Natural killer cell (primary cell): ENCODE data around the gene TRANK1. TPM values are rescaled to one million over a fixed set of nuclear protein-coding genes. Genes with fewer than 3 reads are reported as not detected.

Source experiments
- ATAC-seq, 3 donors: fragments of 150-1000 bp in 2 of 3; fragments of 200-7000 bp in 1 of 3; cut with Tn5 transposase; 1 replicate in 1 of 3; 2 replicates in 2 of 3; pipeline ENCODE4 v1.10.0; 2021; ENCODE audit warnings: mild to moderate bottlenecking in 2 of 3, moderate library complexity in 2 of 3
- DNase-seq, 2 donors: peaks; one replicate each; pipeline versions ENCODE4 v3.0.0 to v3.0.0-alpha.2; 2013 to 2021; ENCODE audit warnings: mixed read lengths in 1 of 2
- H3K27ac ChIP-seq: one replicate; pipeline ENCODE4 v1.5.1; 2013; ENCODE audit warnings: mild to moderate bottlenecking, low read length
- H3K27me3 ChIP-seq: one replicate; pipeline ENCODE4 v1.6.1; 2013; ENCODE audit warnings: low read length; ENCODE audit not compliant: control insufficient read depth, insufficient read depth
- H3K36me3 ChIP-seq: one replicate; pipeline ENCODE4 v1.6.1; 2013; ENCODE audit warnings: low read length; ENCODE audit not compliant: control insufficient read depth, insufficient read depth
- H3K4me1 ChIP-seq: one replicate; pipeline ENCODE4 v1.6.1; 2013; ENCODE audit warnings: low read length; ENCODE audit not compliant: control insufficient read depth, insufficient read depth
- H3K4me3 ChIP-seq: one replicate; pipeline ENCODE4 v1.5.1; 2013; ENCODE audit warnings: low read length
- H3K9me3 ChIP-seq: one replicate; pipeline ENCODE4 v1.6.1; 2013; ENCODE audit warnings: low read length; ENCODE audit not compliant: control insufficient read depth, insufficient read depth
- H3K27ac Mint-ChIP-seq, 2 donors: one replicate each; pipeline ENCODE4 v1.8.0; 2022; ENCODE audit warnings: mild to moderate bottlenecking in 2 of 2, mixed read lengths in 2 of 2, moderate library complexity in 1 of 2
- H3K27me3 Mint-ChIP-seq, 2 donors: one replicate each; pipeline ENCODE4 v1.8.0; 2022; ENCODE audit warnings: low read depth in 2 of 2, mixed read lengths in 2 of 2
- H3K36me3 Mint-ChIP-seq: one replicate; pipeline ENCODE4 v1.8.0; 2022; ENCODE audit warnings: mixed read lengths
- H3K4me1 Mint-ChIP-seq, 2 donors: one replicate each; pipeline ENCODE4 v1.8.0; 2022; ENCODE audit warnings: mixed read lengths in 2 of 2
- H3K4me3 Mint-ChIP-seq: one replicate; pipeline ENCODE4 v1.8.0; 2022; ENCODE audit warnings: mild to moderate bottlenecking, moderate library complexity, mixed read lengths
- H3K9me3 Mint-ChIP-seq, 2 donors: one replicate each; pipeline ENCODE4 v1.8.0; 2022; ENCODE audit warnings: mixed read lengths in 2 of 2
- WGBS: methylation state at CpG from one replicate; pipeline ENCODE4 v1.1.7; 2013; ENCODE audit warnings: missing lambda C conversion rate; ENCODE audit not compliant: insufficient coverage; 5-methylcytosine and 5-hydroxymethylcytosine counted together
- intact Hi-C: fragments of 100-400 bp; cut with micrococcal nuclease; formaldehyde crosslinking; loops from one replicate; pipeline ENCODE4 v1.14.2; 2022
- total RNA-seq, 4 donors: library from RNA; stranded (reverse); fragments of 120-200 nt in 1 of 4; gene quantifications; one replicate each; pipeline versions ENCODE4 v1.2.3 to v1.2.4, GENCODE V29; 2013 to 2022
- TF ChIP-seq, protein P1 (sequence below): fragments of 200-600 bp; IDR thresholded peaks from one replicate; pipeline ENCODE4 v1.8.0; 2022; ENCODE audit warnings: antibody characterized with exemption

TRANK1 gene
- total RNA-seq, 3 donors from 2014 or later (not counting 1 experiment from before 2014, with no cell fraction given), result 105 to 158 (median 139) TPM

DNA sequence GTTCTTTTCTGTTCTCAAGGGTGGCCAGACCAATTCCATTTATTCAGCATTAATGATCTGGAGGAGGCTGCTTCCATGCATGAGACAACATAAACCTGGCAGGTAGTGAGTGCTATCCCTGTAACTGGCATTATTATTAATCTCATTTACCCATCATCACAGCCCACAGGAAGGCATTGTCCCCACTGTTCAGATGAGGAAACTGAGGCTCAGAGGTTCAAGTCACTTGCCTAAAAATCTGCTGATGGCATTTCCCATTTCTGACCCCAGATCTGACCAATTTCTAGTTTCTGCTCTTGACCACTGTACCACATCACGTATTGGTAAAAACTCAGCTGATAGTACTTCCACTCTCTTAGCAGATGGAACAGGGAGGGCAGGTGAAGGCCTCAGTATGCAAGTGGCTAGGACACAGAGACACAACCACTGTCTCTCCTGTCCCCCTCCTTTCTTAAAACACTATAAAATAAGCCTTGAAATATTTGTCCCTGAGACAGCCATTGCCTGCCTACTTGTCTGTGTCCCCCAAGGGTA is 36.1 kb downstream of the TRANK1 start:
- no peaks in the 10 kb centered on the region for H3K9me3 Mint-ChIP-seq
- peaks cover 8% of the 10 kb centered on the region for H3K36me3 Mint-ChIP-seq
- Histone ChIP-seq H3K9me3 (no peaks in the 10 kb centered on the region), H3K4me3 (peak overlapping the region; percentile 65), H3K36me3 (peaks cover 4% of the 10 kb centered on the region), H3K27ac (peak overlapping the region; percentile 75), H3K4me1 (peaks cover 61% of the 10 kb centered on the region), H3K27me3 (no peaks in the 10 kb centered on the region)
- 27% methylated on average over 1 of the region's 1 CpG for WGBS
- peak overlapping the region; percentile 94 to 97 for H3K27ac Mint-ChIP-seq
- DNase-seq (no peak), ATAC-seq (no peak)
- TF ChIP-seq, protein P1, sequence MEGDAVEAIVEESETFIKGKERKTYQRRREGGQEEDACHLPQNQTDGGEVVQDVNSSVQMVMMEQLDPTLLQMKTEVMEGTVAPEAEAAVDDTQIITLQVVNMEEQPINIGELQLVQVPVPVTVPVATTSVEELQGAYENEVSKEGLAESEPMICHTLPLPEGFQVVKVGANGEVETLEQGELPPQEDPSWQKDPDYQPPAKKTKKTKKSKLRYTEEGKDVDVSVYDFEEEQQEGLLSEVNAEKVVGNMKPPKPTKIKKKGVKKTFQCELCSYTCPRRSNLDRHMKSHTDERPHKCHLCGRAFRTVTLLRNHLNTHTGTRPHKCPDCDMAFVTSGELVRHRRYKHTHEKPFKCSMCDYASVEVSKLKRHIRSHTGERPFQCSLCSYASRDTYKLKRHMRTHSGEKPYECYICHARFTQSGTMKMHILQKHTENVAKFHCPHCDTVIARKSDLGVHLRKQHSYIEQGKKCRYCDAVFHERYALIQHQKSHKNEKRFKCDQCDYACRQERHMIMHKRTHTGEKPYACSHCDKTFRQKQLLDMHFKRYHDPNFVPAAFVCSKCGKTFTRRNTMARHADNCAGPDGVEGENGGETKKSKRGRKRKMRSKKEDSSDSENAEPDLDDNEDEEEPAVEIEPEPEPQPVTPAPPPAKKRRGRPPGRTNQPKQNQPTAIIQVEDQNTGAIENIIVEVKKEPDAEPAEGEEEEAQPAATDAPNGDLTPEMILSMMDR, result no peak
- intact Hi-C loops, result loop anchor here (1.0 to 2.0 kb wide), 2 partner anchors 32 to 36 kb away; partner anchors contain the start of gene TRANK1
- H3K4me1 Mint-ChIP-seq, result peaks cover 54 to 59% of the 10 kb centered on the region in 2 donors
- H3K27me3 Mint-ChIP-seq, result no peaks in the 10 kb centered on the region
- peak overlapping the region; percentile 98 for H3K4me3 Mint-ChIP-seq

DNA sequence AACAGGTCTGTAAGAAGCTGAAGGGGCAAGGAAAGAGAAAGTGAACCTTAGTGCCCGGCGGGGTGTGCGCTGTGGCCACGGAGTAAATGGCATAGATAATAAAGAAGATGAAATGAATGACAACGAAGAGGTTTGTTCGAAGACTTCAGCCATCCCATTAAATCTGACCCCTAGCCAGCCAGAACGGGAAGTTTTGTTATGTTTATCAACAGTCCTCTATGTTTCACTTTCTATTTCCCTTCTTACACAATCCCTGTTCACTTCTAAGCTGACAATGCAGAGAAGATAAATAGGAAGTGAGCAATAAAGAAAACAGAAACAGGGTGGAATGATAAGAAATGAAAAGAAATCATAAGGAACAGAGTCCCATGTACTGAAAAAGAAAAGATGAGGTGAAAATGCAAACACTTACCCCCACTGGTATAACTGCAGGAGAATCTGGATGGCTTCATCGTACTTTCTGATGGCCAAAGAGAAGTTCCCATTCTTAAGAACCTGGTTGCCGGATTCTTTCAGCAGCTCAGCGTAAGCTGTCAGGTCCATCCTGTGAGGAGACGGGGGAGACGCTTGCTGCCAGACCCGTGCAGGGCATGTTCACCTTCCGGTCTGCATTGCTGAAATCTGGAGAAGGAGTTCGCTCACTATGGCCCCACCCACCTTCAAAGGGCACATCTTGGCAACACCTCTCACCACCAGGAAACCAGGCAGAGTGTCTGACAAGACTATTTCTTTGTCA is 36.8 kb downstream of the TRANK1 start:
- Histone ChIP-seq H3K4me1 (peaks cover 66% of the 10 kb centered on the region), H3K27ac (peak overlapping the region; percentile 75), H3K27me3 (no peaks in the 10 kb centered on the region), H3K9me3 (no peaks in the 10 kb centered on the region), H3K4me3 (peak overlapping the region; percentile 65), H3K36me3 (peaks cover 6% of the 10 kb centered on the region)
- WGBS, result 0% methylated on average over 15 of the region's 15 CpGs
- no peaks in the 10 kb centered on the region for H3K9me3 Mint-ChIP-seq
- peak; percentile 67 to 77 (median 69) for ATAC-seq
- intact Hi-C loops, result loop anchor here (1.0 to 2.0 kb wide), 2 partner anchors 32 to 37 kb away; partner anchors contain the start of gene TRANK1
- H3K4me3 Mint-ChIP-seq, result peak overlapping the region; percentile 98
- TF ChIP-seq, protein P1, result no peak
- H3K27ac Mint-ChIP-seq, result peak overlapping the region; percentile 94 to 97
- H3K4me1 Mint-ChIP-seq, result peaks cover 59 to 61% of the 10 kb centered on the region in 2 donors
- peaks cover 8% of the 10 kb centered on the region for H3K36me3 Mint-ChIP-seq
- peak; percentile 60 to 85 for DNase-seq
- no peaks in the 10 kb centered on the region for H3K27me3 Mint-ChIP-seq

DNA sequence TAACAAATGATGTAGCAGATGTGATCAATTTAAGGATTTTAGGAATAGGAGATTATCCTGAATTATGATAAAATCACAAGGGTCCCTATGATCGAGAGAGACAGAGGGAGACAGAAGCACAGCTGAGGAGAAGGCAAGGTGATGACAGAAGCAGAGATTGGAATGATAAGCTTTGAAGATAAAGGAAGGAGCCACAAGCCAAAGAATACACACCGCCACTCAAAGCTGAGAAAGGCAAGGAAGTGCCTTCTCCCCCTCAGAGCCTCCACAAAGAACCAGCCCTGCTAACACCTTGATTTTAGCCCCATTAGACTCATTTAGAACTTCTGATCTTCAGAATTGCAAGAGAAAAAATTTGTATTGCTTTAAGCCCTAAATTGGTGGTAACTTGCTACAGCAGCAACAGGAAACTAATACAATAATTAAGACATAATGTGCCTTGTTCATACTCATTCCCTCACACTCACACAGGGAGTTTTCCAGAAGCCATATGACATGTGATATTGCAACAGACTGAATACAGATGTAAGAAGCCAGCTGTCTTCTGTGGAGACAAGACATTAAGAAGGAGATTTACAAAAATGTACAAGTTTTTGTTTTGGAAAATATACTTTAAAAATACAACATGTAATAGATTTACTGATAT is 38.2 kb downstream of the TRANK1 start:
- Histone ChIP-seq H3K4me3 (peak overlapping the region; percentile 65), H3K27ac (peak overlapping the region; percentile 75), H3K27me3 (no peaks in the 10 kb centered on the region), H3K36me3 (peaks cover 18% of the 10 kb centered on the region), H3K9me3 (no peaks in the 10 kb centered on the region), H3K4me1 (peaks cover 57% of the 10 kb centered on the region)
- TF ChIP-seq, protein P1, result no peak
- no peaks in the 10 kb centered on the region for H3K9me3 Mint-ChIP-seq
- H3K27ac Mint-ChIP-seq, result peak overlapping the region; percentile 94 to 97
- H3K36me3 Mint-ChIP-seq, result peaks cover 8% of the 10 kb centered on the region
- WGBS, result 27% methylated on average over 2 of the region's 2 CpGs
- H3K4me1 Mint-ChIP-seq, result peaks cover 53 to 66% of the 10 kb centered on the region in 2 donors
- H3K4me3 Mint-ChIP-seq, result peak overlapping the region; percentile 88
- no peaks in the 10 kb centered on the region for H3K27me3 Mint-ChIP-seq
- no peak for ATAC-seq
- intact Hi-C loops, result no loop called here
- DNase-seq, result peak in 1 of 2 donors; percentile 58
